Activated naive CD4-positive, alpha-beta T cell treated with anti-CD3 and anti-CD28 coated beads, Interleukin-2, amount 50 U/mL, for 24 hours (primary cell): ENCODE results near the gene GRIK4.

ENCODE experiments used
- H3K27ac Mint-ChIP-seq: one replicate; pipeline ENCODE4 v1.8.0; 2021; ENCODE audit warnings: mild to moderate bottlenecking, mixed read lengths
- H3K27me3 Mint-ChIP-seq: one replicate; pipeline ENCODE4 v1.8.0; 2021; ENCODE audit warnings: mixed read lengths
- H3K36me3 Mint-ChIP-seq: one replicate; pipeline ENCODE4 v1.8.0; 2021; ENCODE audit warnings: mixed read lengths
- H3K4me1 Mint-ChIP-seq: one replicate; pipeline ENCODE4 v1.8.0; 2021; ENCODE audit warnings: mixed read lengths
- H3K4me3 Mint-ChIP-seq: one replicate; pipeline ENCODE4 v1.8.0; 2021; ENCODE audit warnings: mild to moderate bottlenecking, mixed read lengths
- H3K9me3 Mint-ChIP-seq: one replicate; pipeline ENCODE4 v1.8.0; 2021; ENCODE audit warnings: mixed read lengths

GRIK4 gene

GRCh38 chr11:120516461-120517389 is 5.2 kb downstream of the GRIK4 start:
- H3K4me1 Mint-ChIP-seq, result no peaks in the 10 kb centered on the region
- H3K4me3 Mint-ChIP-seq, result no peak overlapping the region
- H3K27me3 Mint-ChIP-seq, result peaks cover 27% of the 10 kb centered on the region
- no peaks in the 10 kb centered on the region for H3K36me3 Mint-ChIP-seq
- no peak overlapping the region for H3K27ac Mint-ChIP-seq
- H3K9me3 Mint-ChIP-seq, result no peaks in the 10 kb centered on the region

- peaks cover 27% of the 10 kb centered on the region for H3K27me3 Mint-ChIP-seq
- H3K36me3 Mint-ChIP-seq, result no peaks in the 10 kb centered on the region
- no peak overlapping the region for H3K4me3 Mint-ChIP-seq
- H3K9me3 Mint-ChIP-seq, result no peaks in the 10 kb centered on the region
- H3K4me1 Mint-ChIP-seq, result no peaks in the 10 kb centered on the region
- H3K27ac Mint-ChIP-seq, result no peak overlapping the region
Measured at GRCh38 chr11:120517390-120517761, 5.8 kb downstream of the GRIK4 start.

GRCh38 chr11:120517801-120518291 is 6.3 kb downstream of the GRIK4 start:
- no peaks in the 10 kb centered on the region for H3K36me3 Mint-ChIP-seq
- H3K27me3 Mint-ChIP-seq, result peaks cover 25% of the 10 kb centered on the region
- no peak overlapping the region for H3K4me3 Mint-ChIP-seq
- no peak overlapping the region for H3K27ac Mint-ChIP-seq
- no peaks in the 10 kb centered on the region for H3K4me1 Mint-ChIP-seq
- H3K9me3 Mint-ChIP-seq, result no peaks in the 10 kb centered on the region

GRCh38 chr11:120518356-120518755 is 6.8 kb downstream of the GRIK4 start:
- no peaks in the 10 kb centered on the region for H3K4me1 Mint-ChIP-seq
- no peaks in the 10 kb centered on the region for H3K9me3 Mint-ChIP-seq
- H3K36me3 Mint-ChIP-seq, result no peaks in the 10 kb centered on the region
- H3K27ac Mint-ChIP-seq, result no peak overlapping the region
- no peak overlapping the region for H3K4me3 Mint-ChIP-seq
- H3K27me3 Mint-ChIP-seq, result peaks cover 24% of the 10 kb centered on the region

GRCh38 chr11:120519474-120519873 is 7.9 kb downstream of the GRIK4 start:
- H3K27ac Mint-ChIP-seq, result no peak overlapping the region
- no peaks in the 10 kb centered on the region for H3K9me3 Mint-ChIP-seq
- H3K4me1 Mint-ChIP-seq, result no peaks in the 10 kb centered on the region
- peaks cover 24% of the 10 kb centered on the region for H3K27me3 Mint-ChIP-seq
- H3K36me3 Mint-ChIP-seq, result no peaks in the 10 kb centered on the region
- H3K4me3 Mint-ChIP-seq, result no peak overlapping the region

- H3K27me3 Mint-ChIP-seq, result peaks cover 19% of the 10 kb centered on the region
- H3K4me3 Mint-ChIP-seq, result no peak overlapping the region
- H3K36me3 Mint-ChIP-seq, result no peaks in the 10 kb centered on the region
- no peaks in the 10 kb centered on the region for H3K9me3 Mint-ChIP-seq
- H3K4me1 Mint-ChIP-seq, result no peaks in the 10 kb centered on the region
- no peak overlapping the region for H3K27ac Mint-ChIP-seq
Measured at GRCh38 chr11:120520091-120520822, 8.7 kb downstream of the GRIK4 start.

- H3K4me3 Mint-ChIP-seq, result no peak overlapping the region
Measured at GRCh38 chr11:120521176-120521575, 9.6 kb downstream of the GRIK4 start.

GRCh38 chr11:120522021-120522420 is 10.5 kb downstream of the GRIK4 start:
- no peak overlapping the region for H3K27ac Mint-ChIP-seq
- peaks cover 9% of the 10 kb centered on the region for H3K27me3 Mint-ChIP-seq
- no peak overlapping the region for H3K4me3 Mint-ChIP-seq
- no peaks in the 10 kb centered on the region for H3K9me3 Mint-ChIP-seq
- H3K4me1 Mint-ChIP-seq, result no peaks in the 10 kb centered on the region
- no peaks in the 10 kb centered on the region for H3K36me3 Mint-ChIP-seq

More at GRCh38 chr11:120521176-120521575, 9.6 kb downstream of the GRIK4 start:
- Mint-ChIP-seq H3K4me1 (no peaks in the 10 kb centered on the region), H3K9me3 (no peaks in the 10 kb centered on the region), H3K27me3 (peaks cover 12% of the 10 kb centered on the region), H3K36me3 (no peaks in the 10 kb centered on the region), H3K27ac (no peak overlapping the region)

- Mint-ChIP-seq H3K4me3 (no peak overlapping the region), H3K27ac (no peak overlapping the region), H3K36me3 (no peaks in the 10 kb centered on the region), H3K4me1 (no peaks in the 10 kb centered on the region), H3K9me3 (no peaks in the 10 kb centered on the region), H3K27me3 (peaks cover 6% of the 10 kb centered on the region)
Measured at GRCh38 chr11:120522736-120523135, 11.2 kb downstream of the GRIK4 start.

- H3K4me1 Mint-ChIP-seq, result no peaks in the 10 kb centered on the region
- H3K27ac Mint-ChIP-seq, result no peak overlapping the region
- H3K9me3 Mint-ChIP-seq, result no peaks in the 10 kb centered on the region
- peaks cover 6% of the 10 kb centered on the region for H3K27me3 Mint-ChIP-seq
- H3K4me3 Mint-ChIP-seq, result no peak overlapping the region
- H3K36me3 Mint-ChIP-seq, result no peaks in the 10 kb centered on the region
Measured at GRCh38 chr11:120523196-120523595, 11.6 kb downstream of the GRIK4 start.

- no peaks in the 10 kb centered on the region for H3K9me3 Mint-ChIP-seq
- H3K4me1 Mint-ChIP-seq, result no peaks in the 10 kb centered on the region
- no peak overlapping the region for H3K4me3 Mint-ChIP-seq
- H3K27ac Mint-ChIP-seq, result no peak overlapping the region
- peaks cover 6% of the 10 kb centered on the region for H3K27me3 Mint-ChIP-seq
- H3K36me3 Mint-ChIP-seq, result no peaks in the 10 kb centered on the region
Measured at GRCh38 chr11:120524536-120525085, 13.1 kb downstream of the GRIK4 start.

GRCh38 chr11:120525261-120526171 is 14.0 kb downstream of the GRIK4 start:
- H3K4me1 Mint-ChIP-seq, result no peaks in the 10 kb centered on the region
- H3K4me3 Mint-ChIP-seq, result no peak overlapping the region
- no peaks in the 10 kb centered on the region for H3K9me3 Mint-ChIP-seq
- H3K36me3 Mint-ChIP-seq, result no peaks in the 10 kb centered on the region
- H3K27me3 Mint-ChIP-seq, result peaks cover 9% of the 10 kb centered on the region
- H3K27ac Mint-ChIP-seq, result no peak overlapping the region

- Mint-ChIP-seq H3K4me1 (no peaks in the 10 kb centered on the region), H3K27me3 (peaks cover 9% of the 10 kb centered on the region), H3K9me3 (no peaks in the 10 kb centered on the region), H3K27ac (no peak overlapping the region), H3K4me3 (no peak overlapping the region), H3K36me3 (no peaks in the 10 kb centered on the region)
Measured at GRCh38 chr11:120526241-120526640, 14.7 kb downstream of the GRIK4 start.

GRCh38 chr11:120527111-120527761 is 15.7 kb downstream of the GRIK4 start:
- H3K4me1 Mint-ChIP-seq, result no peaks in the 10 kb centered on the region
- H3K9me3 Mint-ChIP-seq, result no peaks in the 10 kb centered on the region
- peaks cover 9% of the 10 kb centered on the region for H3K27me3 Mint-ChIP-seq
- no peak overlapping the region for H3K4me3 Mint-ChIP-seq
- no peak overlapping the region for H3K27ac Mint-ChIP-seq
- no peaks in the 10 kb centered on the region for H3K36me3 Mint-ChIP-seq
